Stomach (tissue), 4 donors: ENCODE data around the gene ATP6AP2.

Source experiments
- CTCF ChIP-seq, 7 experiments: fragments of 450-650 bp in 4 of 7; fragments of 200-600 bp in 3 of 7; sonication (generic) in 3 of 7; IDR thresholded peaks; one replicate each; pipeline ENCODE4 v1.5.1; 2016 to 2019; ENCODE audit warnings: antibody characterized with exemption in 7 of 7, control low read depth in 2 of 7, mild to moderate bottlenecking in 1 of 7
- POLR2AphosphoS5 ChIP-seq, 3 donors: sonication (generic); formaldehyde crosslinking; IDR thresholded peaks; one replicate each; pipeline ENCODE4 v1.6.1; 2016; ENCODE audit warnings: antibody characterized with exemption in 3 of 3

DNA sequence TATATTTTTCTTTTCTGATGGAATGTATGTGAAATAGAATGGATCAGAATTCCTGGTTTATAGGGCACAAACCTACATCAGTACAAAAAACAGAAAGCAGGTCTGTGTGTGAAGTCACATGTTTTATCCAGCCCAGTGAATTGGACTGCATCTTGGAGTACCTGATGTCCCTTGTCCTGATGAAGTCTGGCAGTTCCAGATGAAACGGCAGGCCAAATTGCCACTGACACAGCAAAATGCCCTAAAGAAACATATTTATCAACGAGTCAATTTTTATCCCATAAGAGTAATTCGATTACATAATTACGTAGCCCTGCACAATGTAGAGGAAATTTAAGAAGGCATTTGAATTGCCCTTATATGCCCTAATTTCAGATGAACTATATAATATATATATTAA is 37.8 kb upstream of the ATP6AP2 start:
- no peak for TF ChIP-seq POLR2AphosphoS5 (IDR thresholded peaks at IDR 0.05)
- no peak for TF ChIP-seq CTCF (IDR thresholded peaks at IDR 0.05)
